GM12878 (cell line): ENCODE results near the gene LEFTY1. TPM values are rescaled to one million over a fixed set of nuclear protein-coding genes. Genes with fewer than 3 reads are reported as not detected.

Experiments
- ATAC-seq: fragments of 200-7000 bp; cut with Tn5 transposase; 3 replicates; pipeline ENCODE4 v1.9.1; 2020; ENCODE audit warnings: mild to moderate bottlenecking, moderate library complexity
- BruUV-seq: library from RNA; stranded (reverse); fragments of 400-500 nt; replicated peaks from 2 replicates; lab custom pipeline; 2021; lab: Mats Ljungman, UMichigan
- CTCF ChIA-PET: fragments of 300-600 bp; sonication (Branson Sonifier 250); formaldehyde crosslinking; extraction: SDS; loops from one replicate; lab custom pipeline; 2021; ENCODE audit warnings: inconsistent platforms; lab: Yijun Ruan, JAX
- POLR2A ChIA-PET: fragments of 350-600 bp; formaldehyde crosslinking; extraction: SDS; loops from one replicate; lab custom pipeline; 2021; ENCODE audit warnings: inconsistent platforms; lab: Charles Lee
- RAD21 ChIA-PET: fragments of 300-600 bp; sonication (Branson Sonifier 250); formaldehyde crosslinking; loops from one replicate; lab custom pipeline; 2023; ENCODE audit warnings: antibody characterized with exemption; ENCODE audit not compliant: unreplicated experiment; lab: Charles Lee
- SMC1A ChIA-PET: fragments of 300-600 bp; sonication (Branson Sonifier 250); formaldehyde crosslinking; loops from one replicate; lab custom pipeline; 2023; ENCODE audit not compliant: unreplicated experiment, uncharacterized antibody; lab: Charles Lee
- DNase-seq: peaks from one replicate; pipeline ENCODE4 v3.0.0-alpha.2; 2011; ENCODE audit warnings: low read depth, low spot score
- FAIRE-seq: peaks from 3 replicates; lab custom pipeline; 2011; peaks lifted over from hg19 to GRCh38; lab: Jason Lieb, UNC
- H2AFZ ChIP-seq: 2 replicates; pipeline ENCODE4 v1.6.0; 2011; ENCODE audit warnings: low read depth, low read length, control low read depth; ENCODE audit not compliant: control insufficient read depth
- H3K27ac ChIP-seq: 2 replicates; pipeline ENCODE4 v1.5.1; 2011; ENCODE audit warnings: control low read depth; ENCODE audit not compliant: control insufficient read depth, insufficient read depth
- H3K27me3 ChIP-seq, 2 experiments: replicated peaks in 1 of 2; 2 replicates each; pipeline versions ENCODE4 v1.6.0 to v1.6.1; 2011; ENCODE audit warnings: low read length in 1 of 2; ENCODE audit not compliant: control insufficient read depth in 2 of 2, insufficient read depth in 2 of 2
- H3K36me3 ChIP-seq, 2 experiments: 2 replicates each; pipeline ENCODE4 v1.5.1; 2011; ENCODE audit warnings: low read length in 1 of 2; ENCODE audit not compliant: control insufficient read depth in 2 of 2, insufficient read depth in 2 of 2
- H3K4me1 ChIP-seq: 2 replicates; pipeline ENCODE4 v1.6.1; 2011; ENCODE audit warnings: mild to moderate bottlenecking, low read length, moderate library complexity, mixed read lengths; ENCODE audit not compliant: control insufficient read depth, insufficient read depth
- H3K4me2 ChIP-seq: 2 replicates; pipeline ENCODE4 v1.6.0; 2011; ENCODE audit warnings: control low read depth; ENCODE audit not compliant: control insufficient read depth, insufficient read depth
- H3K4me3 ChIP-seq: fragments of 200-600 bp; sonication (generic); 2 replicates; pipeline ENCODE4 v1.5.1; 2016
- H3K79me2 ChIP-seq: 2 replicates; pipeline ENCODE4 v1.6.0; 2011; ENCODE audit warnings: low read length; ENCODE audit not compliant: control insufficient read depth, insufficient read depth
- H3K9ac ChIP-seq: 2 replicates; pipeline ENCODE4 v1.8.0; 2011; ENCODE audit warnings: low read length, control low read depth, mixed read lengths; ENCODE audit not compliant: control insufficient read depth, insufficient read depth
- H3K9me3 ChIP-seq: replicated peaks from 3 replicates; pipeline ENCODE4 v1.5.1; 2011; ENCODE audit warnings: mild to moderate bottlenecking, low read length; ENCODE audit not compliant: control insufficient read depth, insufficient read depth
- H4K20me1 ChIP-seq: 2 replicates; pipeline ENCODE4 v1.6.0; 2011; ENCODE audit not compliant: control insufficient read depth, insufficient read depth
- CBFB ChIP-seq: IDR thresholded peaks from 2 replicates; pipeline ENCODE4 v1.6.1; 2016; ENCODE audit warnings: antibody characterized with exemption, low read depth
- EED ChIP-seq: sonication (generic); IDR thresholded peaks from 2 replicates; pipeline ENCODE4 v1.6.1; 2016; ENCODE audit warnings: antibody characterized with exemption, low read depth
- MYB ChIP-seq: fragments of 150-350 bp; IDR thresholded peaks from 2 replicates; pipeline ENCODE4 v1.6.1; 2014; ENCODE audit warnings: mild to moderate bottlenecking, low read depth, low read length, borderline replicate concordance
- PRDM15 ChIP-seq: fragments of 450-650 bp; formaldehyde crosslinking; IDR thresholded peaks from 2 replicates; pipeline ENCODE4 v1.4.0; 2020; ENCODE audit warnings: mild to moderate bottlenecking, moderate library complexity
- RB1 ChIP-seq: fragments of 450-650 bp; formaldehyde crosslinking; IDR thresholded peaks from 2 replicates; pipeline ENCODE4 v1.6.1; 2017; ENCODE audit warnings: mild to moderate bottlenecking, borderline replicate concordance
- REST ChIP-seq: IDR thresholded peaks from 2 replicates; pipeline ENCODE4 v1.6.1; 2012; ENCODE audit warnings: mild to moderate bottlenecking, low read depth, low read length
- ZBTB11 ChIP-seq: fragments of 450-650 bp; formaldehyde crosslinking; IDR thresholded peaks from 2 replicates; pipeline ENCODE4 v1.5.0; 2022; ENCODE audit warnings: mild to moderate bottlenecking, missing genetic modification characterization
- WGBS: methylation state at CpG from one replicate; pipeline ENCODE4 v1.1.6; 2016; ENCODE audit warnings: low lambda C conversion rate; ENCODE audit not compliant: insufficient replicate concordance, insufficient coverage; ENCODE audit errors: missing lambda C conversion rate; 5-methylcytosine and 5-hydroxymethylcytosine counted together
- in situ Hi-C: fragments of 300-500 bp; cut with MboI; formaldehyde crosslinking; loops from 9 replicates; pipeline ENCODE4 v1.14.3; 2018; ENCODE audit warnings: mixed read lengths
- intact Hi-C: fragments of 100-400 bp; cut with micrococcal nuclease; formaldehyde crosslinking; loops from one replicate; pipeline ENCODE4 v1.14.2; 2022; ENCODE audit not compliant: unreplicated experiment
- polyA plus RNA-seq, 11 experiments: library from polyadenylated mRNA; depleted of rRNA in 4 of 11; unstranded in 6 of 11; stranded (reverse) in 5 of 11; fragments of >200 nt; fragmentation: Nextera tagmentation in 4 of 11; fragmentation: Illumina TruSeq in 1 of 11; extraction: Ambion mirVana in 4 of 11; extraction: Trizol in 1 of 11; gene quantifications; 1 replicate in 1 of 11; 2 replicates in 10 of 11; pipeline versions ENCODE4 v1.2.1 to v1.2.3, GENCODE V29; 2011 to 2016; ENCODE audit warnings: inconsistent platforms in 2 of 11, missing spikeins in 2 of 11, low read depth in 1 of 11
- total RNA-seq, 4 experiments: library from RNA; depleted of rRNA in 3 of 4; stranded (reverse); fragments of >200 nt in 3 of 4; fragmentation: Illumina TruSeq in 1 of 4; extraction: Trizol in 1 of 4; gene quantifications; 2 replicates each; pipeline versions ENCODE4 v1.2.1 to v1.2.3, GENCODE V29; 2013 to 2021

Gene LEFTY1
- total and polyA plus RNA-seq, 10 of the 15 experiments (the other 5 are each of a cell fraction or from before 2014, with no cell fraction given) = 0.06 TPM; not detected in 8

- DNase-seq (no peak), ATAC-seq (no peak), FAIRE-seq (no peak)
- intact Hi-C loops (loop anchor here (10.0 kb wide), 2 partner anchors 292 to 372 kb away; no protein-coding TSS in a partner anchor), in situ Hi-C loops (no loop called here)
- ChIA-PET CTCF (interaction anchor here (0.8 to 1.7 kb wide), 4 partner anchors 69 to 372 kb away, joined by 3 to 10 read pairs (median 3); partner anchors contain the start of gene SRP9), SMC1A (no interaction called here), RAD21 (interaction anchor here (0.8 kb wide), 1 partner anchor 69 kb away, joined by 3 read pairs; the partner anchor contains the start of gene SRP9), POLR2A (interaction anchor here (1.4 kb wide), 1 partner anchor 36 kb away, joined by 5 read pairs; the partner anchor contains the start of gene TMEM63A)
- H3K36me3 ChIP-seq = peaks cover 2 to 3% of the 10 kb centered on the region in 2 experiments; a peak in 2 of 4 replicates
- H3K27ac ChIP-seq = no peak overlapping the region
- H3K9me3 ChIP-seq = no peaks in the 10 kb centered on the region
- no peaks in the 10 kb centered on the region for H3K79me2 ChIP-seq
- WGBS = 96% methylated on average over 20 of the region's 20 CpGs
- H3K27me3 ChIP-seq = no peaks in the 10 kb centered on the region
- peaks cover 40% of the 10 kb centered on the region for H3K4me1 ChIP-seq
- H3K4me3 ChIP-seq = no peak overlapping the region
- no peak overlapping the region for H2AFZ ChIP-seq
- no peak overlapping the region for H3K9ac ChIP-seq
- H4K20me1 ChIP-seq = no peaks in the 10 kb centered on the region
- BruUV-seq = no TSS peak
- no peak overlapping the region for H3K4me2 ChIP-seq
- no peak for TF ChIP-seq RB1
- no peak for TF ChIP-seq REST
- TF ChIP-seq ZBTB11 (CRISPR knock-in tag) = no peak
- TF ChIP-seq MYB = no peak
- no peak for TF ChIP-seq PRDM15 (CRISPR knock-in tag)
- no peak for TF ChIP-seq EED
- TF ChIP-seq CBFB = no peak
Observed at GRCh38 chr1:225846331-225847310, 42.3 kb downstream of the LEFTY1 start.
